Fibroblast of lung (primary cell): Measurements from ENCODE around the gene DNAJC6. TPM values are rescaled to one million over a fixed set of nuclear protein-coding genes. Genes with fewer than 3 reads are reported as not detected.

Source experiments
- DNase-seq, 2 donors: peaks; one replicate each; pipeline versions ENCODE4 v3.0.0 to v3.0.0-alpha.2; 2010; ENCODE audit warnings: low read depth in 2 of 2
- H2AFZ ChIP-seq: 2 replicates; pipeline ENCODE4 v1.5.1; 2012; ENCODE audit warnings: low read length, control low read depth, inconsistent platforms
- H3K27ac ChIP-seq: 2 replicates; pipeline ENCODE4 v1.5.1; 2011; ENCODE audit warnings: low read length, control low read depth; ENCODE audit not compliant: insufficient read depth
- H3K27me3 ChIP-seq: 2 replicates; pipeline ENCODE4 v1.5.1; 2011; ENCODE audit warnings: mild to moderate bottlenecking, low read length; ENCODE audit not compliant: control insufficient read depth, insufficient read depth
- H3K36me3 ChIP-seq: 2 replicates; pipeline ENCODE4 v1.5.1; 2011; ENCODE audit warnings: low read length; ENCODE audit not compliant: control insufficient read depth, insufficient read depth
- H3K4me1 ChIP-seq: 2 replicates; pipeline ENCODE4 v1.5.1; 2011; ENCODE audit warnings: low read length; ENCODE audit not compliant: control insufficient read depth, insufficient read depth; ENCODE audit errors: extremely low read depth
- H3K4me2 ChIP-seq: 2 replicates; pipeline ENCODE4 v1.5.1; 2011; ENCODE audit warnings: low read length, control low read depth; ENCODE audit not compliant: insufficient read depth; ENCODE audit errors: extremely low read depth
- H3K4me3 ChIP-seq, 4 experiments: fragments of 200-600 bp in 1 of 4; sonication (generic) in 1 of 4; replicated peaks in 1 of 4; 2 replicates each; pipeline ENCODE4 v1.5.1; 2011 to 2016; ENCODE audit warnings: low read length in 4 of 4, low read depth in 3 of 4, mild to moderate bottlenecking in 3 of 4, control low read depth in 2 of 4, inconsistent platforms in 1 of 4, mixed read lengths in 1 of 4; ENCODE audit not compliant: insufficient read depth in 1 of 4; ENCODE audit errors: control extremely low read depth in 1 of 4
- H3K79me2 ChIP-seq: 2 replicates; pipeline ENCODE4 v1.5.1; 2012; ENCODE audit warnings: mild to moderate bottlenecking, low read length, inconsistent platforms; ENCODE audit not compliant: control insufficient read depth, insufficient read depth
- H3K9ac ChIP-seq: 2 replicates; pipeline ENCODE4 v1.5.1; 2011; ENCODE audit warnings: mild to moderate bottlenecking, low read length, control low read depth; ENCODE audit not compliant: insufficient read depth
- H3K9me3 ChIP-seq: 2 replicates; pipeline ENCODE4 v1.5.1; 2012; ENCODE audit warnings: low read depth, low read length; ENCODE audit not compliant: control insufficient read depth, insufficient read depth
- H4K20me1 ChIP-seq: 2 replicates; pipeline ENCODE4 v1.5.1; 2011; ENCODE audit warnings: low read length; ENCODE audit not compliant: control insufficient read depth, insufficient read depth; ENCODE audit errors: extremely low read depth
- EZH2 ChIP-seq: IDR thresholded peaks from 2 replicates; pipeline ENCODE4 v1.5.1; 2012; ENCODE audit warnings: low read length, control low read depth, mild to moderate bottlenecking; ENCODE audit errors: missing control alignments
- polyA plus RNA-seq, 2 donors: library from polyadenylated mRNA; depleted of rRNA in 1 of 2; stranded (reverse) in 1 of 2; unstranded in 1 of 2; fragments of >200 nt; gene quantifications; 2 replicates each; pipeline ENCODE4 v1.2.1, GENCODE V29; 2011 to 2012; ENCODE audit warnings: missing spikeins in 1 of 2
- total RNA-seq: library from RNA; depleted of rRNA; stranded (reverse); fragments of >200 nt; gene quantifications from 2 replicates; pipeline ENCODE4 v1.2.1, GENCODE V29; 2014
- TF ChIP-seq, protein P1 (sequence below), 2 donors: IDR thresholded peaks in 1 of 2; conservative IDR thresholded peaks in 1 of 2; 1 replicate in 1 of 2; 2 replicates in 1 of 2; pipeline ENCODE4 v1.5.1; 2011 to 2012; ENCODE audit warnings: low read length in 2 of 2, control low read depth in 1 of 2, inconsistent platforms in 1 of 2, low read depth in 1 of 2, mild to moderate bottlenecking in 1 of 2

DNAJC6 gene
- total and polyA plus RNA-seq, 2 donors (not counting 1 experiment from before 2014, with no cell fraction given), result 0.33 to 0.98 TPM

DNA sequence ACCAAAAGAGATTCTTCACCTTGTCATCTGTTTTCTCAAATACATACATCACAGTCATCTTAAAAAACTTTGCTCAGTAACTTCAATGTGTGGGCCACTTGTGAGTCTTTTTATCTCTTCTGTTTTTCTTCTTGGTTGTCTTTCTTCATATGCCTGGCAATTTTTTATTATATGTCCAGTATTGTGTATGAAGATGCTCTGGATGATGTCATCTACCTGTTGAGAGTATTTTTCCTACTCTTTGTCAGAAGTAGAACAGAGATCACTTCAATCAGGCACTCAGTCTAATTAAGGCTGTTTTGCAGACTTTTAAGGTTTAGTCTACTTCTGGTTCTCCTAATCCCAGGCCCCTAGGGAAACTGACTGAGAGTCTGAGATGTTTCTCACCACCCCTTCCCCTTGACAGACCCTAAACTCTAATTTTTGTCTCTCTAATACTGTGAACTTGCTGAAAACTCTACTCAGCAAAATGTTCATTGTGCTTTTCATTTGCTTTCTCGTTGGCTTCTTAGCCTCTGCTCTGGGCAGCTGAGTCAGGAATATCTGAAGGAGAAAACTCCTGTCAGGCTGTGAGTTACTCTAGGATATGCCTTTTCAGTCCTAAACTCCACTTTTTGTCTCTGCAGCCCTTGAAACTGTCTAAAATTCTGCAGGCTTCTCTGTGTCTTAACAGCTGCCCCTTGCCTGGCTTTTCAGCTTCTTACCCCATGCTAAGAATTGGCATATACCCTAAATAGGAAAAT lies 33.0 kb upstream of the DNAJC6 start:
- H3K36me3 ChIP-seq, result no peaks in the 10 kb centered on the region
- no peaks in the 10 kb centered on the region for H3K79me2 ChIP-seq
- H2AFZ ChIP-seq, result no peak overlapping the region
- no peak overlapping the region for H3K4me2 ChIP-seq
- no peaks in the 10 kb centered on the region for H4K20me1 ChIP-seq
- DNase-seq, result no peak
- no peaks in the 10 kb centered on the region for H3K9me3 ChIP-seq
- no peak overlapping the region for H3K27ac ChIP-seq
- no peak overlapping the region for H3K9ac ChIP-seq
- H3K27me3 ChIP-seq, result no peaks in the 10 kb centered on the region
- H3K4me1 ChIP-seq, result peaks cover 3% of the 10 kb centered on the region
- TF ChIP-seq EZH2, result no peak
- TF ChIP-seq, protein P1, sequence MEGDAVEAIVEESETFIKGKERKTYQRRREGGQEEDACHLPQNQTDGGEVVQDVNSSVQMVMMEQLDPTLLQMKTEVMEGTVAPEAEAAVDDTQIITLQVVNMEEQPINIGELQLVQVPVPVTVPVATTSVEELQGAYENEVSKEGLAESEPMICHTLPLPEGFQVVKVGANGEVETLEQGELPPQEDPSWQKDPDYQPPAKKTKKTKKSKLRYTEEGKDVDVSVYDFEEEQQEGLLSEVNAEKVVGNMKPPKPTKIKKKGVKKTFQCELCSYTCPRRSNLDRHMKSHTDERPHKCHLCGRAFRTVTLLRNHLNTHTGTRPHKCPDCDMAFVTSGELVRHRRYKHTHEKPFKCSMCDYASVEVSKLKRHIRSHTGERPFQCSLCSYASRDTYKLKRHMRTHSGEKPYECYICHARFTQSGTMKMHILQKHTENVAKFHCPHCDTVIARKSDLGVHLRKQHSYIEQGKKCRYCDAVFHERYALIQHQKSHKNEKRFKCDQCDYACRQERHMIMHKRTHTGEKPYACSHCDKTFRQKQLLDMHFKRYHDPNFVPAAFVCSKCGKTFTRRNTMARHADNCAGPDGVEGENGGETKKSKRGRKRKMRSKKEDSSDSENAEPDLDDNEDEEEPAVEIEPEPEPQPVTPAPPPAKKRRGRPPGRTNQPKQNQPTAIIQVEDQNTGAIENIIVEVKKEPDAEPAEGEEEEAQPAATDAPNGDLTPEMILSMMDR (conservative IDR thresholded peaks at IDR 0.05 in 1 of 2, IDR thresholded peaks at IDR 0.05 in 1 of 2; ENCODE audit: low read depth in 1 of 2, low read length in 2 of 2), result no peak
- no peak overlapping the region for H3K4me3 ChIP-seq

DNA sequence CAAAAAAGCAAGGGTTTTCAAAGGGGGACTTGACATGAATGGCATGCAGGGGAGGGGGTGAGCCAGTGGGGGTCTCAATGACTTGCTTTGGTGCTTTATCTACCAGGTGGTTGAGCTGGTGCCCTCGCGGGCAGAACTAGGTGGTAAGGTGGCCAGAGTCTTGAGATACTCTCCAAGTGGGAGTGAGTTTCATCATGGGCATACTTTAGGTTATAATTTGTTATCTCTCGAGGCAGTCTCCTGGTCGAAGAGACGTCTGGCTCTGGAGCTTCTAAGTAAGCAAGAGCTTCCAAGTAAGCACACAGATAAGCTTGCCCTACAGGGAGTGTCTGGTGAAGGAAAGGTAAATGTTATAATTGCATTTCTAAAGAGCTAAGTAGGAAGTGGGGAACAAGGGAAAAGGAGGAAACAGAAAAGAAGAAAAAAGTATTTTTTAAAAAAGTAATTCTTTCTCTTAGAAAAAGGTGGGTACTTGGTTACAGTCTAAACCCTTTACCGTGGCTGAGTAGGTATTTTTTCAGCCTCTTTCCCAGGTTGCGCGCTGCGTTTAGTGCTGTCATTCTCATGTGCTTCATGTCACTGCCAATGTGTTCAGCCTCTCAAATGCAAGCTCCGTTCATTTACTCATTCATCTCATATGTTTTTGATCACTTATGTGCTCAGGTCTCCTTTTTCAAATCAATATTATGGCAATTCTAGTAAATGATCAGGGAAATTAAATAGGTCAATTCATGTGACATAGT lies 31.6 kb upstream of the DNAJC6 start:
- no peaks in the 10 kb centered on the region for H3K9me3 ChIP-seq
- H3K79me2 ChIP-seq, result no peaks in the 10 kb centered on the region
- H3K4me1 ChIP-seq, result peaks cover 3% of the 10 kb centered on the region
- H4K20me1 ChIP-seq, result no peaks in the 10 kb centered on the region
- TF ChIP-seq EZH2, result no peak
- TF ChIP-seq, protein P1 (conservative IDR thresholded peaks at IDR 0.05 in 1 of 2, IDR thresholded peaks at IDR 0.05 in 1 of 2; ENCODE audit: low read depth in 1 of 2, low read length in 2 of 2), result no peak
- no peak overlapping the region for H3K4me2 ChIP-seq
- no peak overlapping the region for H3K27ac ChIP-seq
- H3K4me3 ChIP-seq, result no peak overlapping the region
- DNase-seq, result no peak
- no peak overlapping the region for H3K9ac ChIP-seq
- H2AFZ ChIP-seq, result no peak overlapping the region
- no peaks in the 10 kb centered on the region for H3K27me3 ChIP-seq
- H3K36me3 ChIP-seq, result no peaks in the 10 kb centered on the region

DNA sequence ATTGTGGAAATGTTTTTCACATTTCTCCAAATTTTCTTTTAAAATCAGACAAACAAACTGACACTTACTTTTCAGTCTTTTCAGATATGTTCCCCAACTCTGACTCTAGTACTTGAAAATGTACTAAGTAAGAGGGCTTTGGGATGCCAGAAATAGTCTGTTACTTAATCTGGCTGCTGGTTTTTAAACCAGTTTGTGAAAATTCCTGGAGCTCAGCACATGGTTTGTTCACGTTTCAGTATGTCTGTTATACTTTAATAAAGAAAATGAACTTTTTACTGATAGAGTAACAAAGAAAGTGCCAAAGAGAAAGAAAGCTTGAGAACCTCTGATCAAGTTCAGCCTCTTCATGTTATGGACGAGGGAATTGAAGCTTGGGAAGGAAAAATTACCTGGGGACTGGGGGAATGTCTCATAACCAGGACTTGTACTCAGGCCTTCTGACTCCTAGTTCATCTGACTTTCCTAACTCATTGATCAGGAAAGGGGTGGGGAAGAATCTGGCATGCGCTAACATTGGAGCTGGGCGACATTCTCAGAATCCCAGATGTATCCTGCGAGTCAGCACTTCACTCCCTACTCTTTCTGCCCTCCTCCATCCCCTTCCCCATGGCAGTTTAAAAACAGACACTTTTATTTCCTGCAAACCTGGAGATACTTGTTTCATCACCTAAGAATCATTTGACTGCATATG lies 30.8 kb upstream of the DNAJC6 start:
- no peak overlapping the region for H3K9ac ChIP-seq
- H4K20me1 ChIP-seq, result no peaks in the 10 kb centered on the region
- TF ChIP-seq, protein P1 (conservative IDR thresholded peaks at IDR 0.05 in 1 of 2, IDR thresholded peaks at IDR 0.05 in 1 of 2; ENCODE audit: low read depth in 1 of 2, low read length in 2 of 2), result no peak
- no peak for TF ChIP-seq EZH2
- no peak overlapping the region for H2AFZ ChIP-seq
- H3K4me3 ChIP-seq, result no peak overlapping the region
- no peak for DNase-seq
- peaks cover 3% of the 10 kb centered on the region for H3K4me1 ChIP-seq
- H3K4me2 ChIP-seq, result no peak overlapping the region
- no peaks in the 10 kb centered on the region for H3K9me3 ChIP-seq
- no peaks in the 10 kb centered on the region for H3K36me3 ChIP-seq
- no peaks in the 10 kb centered on the region for H3K79me2 ChIP-seq
- H3K27me3 ChIP-seq, result no peaks in the 10 kb centered on the region
- H3K27ac ChIP-seq, result no peak overlapping the region
